Epithelial cell of esophagus (primary cell): Measurements from ENCODE around the gene ASF1B.

Experiments used
- DNase-seq: peaks from one replicate; pipeline ENCODE4 v3.0.0; 2010; ENCODE audit warnings: low read depth
- H3K4me3 ChIP-seq: 2 replicates; pipeline ENCODE4 v1.5.1; 2011; ENCODE audit warnings: mild to moderate bottlenecking, low read length, control low read depth
- TF ChIP-seq, protein P1 (sequence below): IDR thresholded peaks from 2 replicates; pipeline ENCODE4 v1.5.1; 2011; ENCODE audit warnings: low read depth, mild to moderate bottlenecking, low read length, control low read depth, inconsistent platforms; ENCODE audit not compliant: insufficient read depth; ENCODE audit errors: missing control alignments

ASF1B gene

DNA sequence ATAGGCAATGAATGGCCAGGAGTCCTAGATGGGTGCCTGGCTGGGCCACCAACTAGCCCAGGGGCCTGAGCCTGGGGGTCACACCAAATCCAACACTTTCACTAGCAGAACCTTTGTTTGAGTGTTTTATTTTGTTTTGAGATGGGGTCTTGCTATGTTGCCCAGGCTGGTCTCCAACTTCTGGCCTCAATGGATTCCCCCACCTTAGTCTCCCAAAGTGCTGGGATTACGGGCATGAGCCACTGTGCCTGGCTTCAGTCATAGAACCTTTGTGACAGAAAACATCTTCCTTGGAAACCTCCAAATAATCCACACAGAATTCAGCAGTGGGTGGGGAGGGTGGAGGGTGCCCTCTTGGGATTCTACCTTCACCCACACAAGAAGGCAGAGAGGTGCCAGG, 24.9 kb downstream of the ASF1B start:
- no peak for DNase-seq
- TF ChIP-seq, protein P1, sequence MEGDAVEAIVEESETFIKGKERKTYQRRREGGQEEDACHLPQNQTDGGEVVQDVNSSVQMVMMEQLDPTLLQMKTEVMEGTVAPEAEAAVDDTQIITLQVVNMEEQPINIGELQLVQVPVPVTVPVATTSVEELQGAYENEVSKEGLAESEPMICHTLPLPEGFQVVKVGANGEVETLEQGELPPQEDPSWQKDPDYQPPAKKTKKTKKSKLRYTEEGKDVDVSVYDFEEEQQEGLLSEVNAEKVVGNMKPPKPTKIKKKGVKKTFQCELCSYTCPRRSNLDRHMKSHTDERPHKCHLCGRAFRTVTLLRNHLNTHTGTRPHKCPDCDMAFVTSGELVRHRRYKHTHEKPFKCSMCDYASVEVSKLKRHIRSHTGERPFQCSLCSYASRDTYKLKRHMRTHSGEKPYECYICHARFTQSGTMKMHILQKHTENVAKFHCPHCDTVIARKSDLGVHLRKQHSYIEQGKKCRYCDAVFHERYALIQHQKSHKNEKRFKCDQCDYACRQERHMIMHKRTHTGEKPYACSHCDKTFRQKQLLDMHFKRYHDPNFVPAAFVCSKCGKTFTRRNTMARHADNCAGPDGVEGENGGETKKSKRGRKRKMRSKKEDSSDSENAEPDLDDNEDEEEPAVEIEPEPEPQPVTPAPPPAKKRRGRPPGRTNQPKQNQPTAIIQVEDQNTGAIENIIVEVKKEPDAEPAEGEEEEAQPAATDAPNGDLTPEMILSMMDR, result no peak
- no peak overlapping the region for H3K4me3 ChIP-seq

DNA sequence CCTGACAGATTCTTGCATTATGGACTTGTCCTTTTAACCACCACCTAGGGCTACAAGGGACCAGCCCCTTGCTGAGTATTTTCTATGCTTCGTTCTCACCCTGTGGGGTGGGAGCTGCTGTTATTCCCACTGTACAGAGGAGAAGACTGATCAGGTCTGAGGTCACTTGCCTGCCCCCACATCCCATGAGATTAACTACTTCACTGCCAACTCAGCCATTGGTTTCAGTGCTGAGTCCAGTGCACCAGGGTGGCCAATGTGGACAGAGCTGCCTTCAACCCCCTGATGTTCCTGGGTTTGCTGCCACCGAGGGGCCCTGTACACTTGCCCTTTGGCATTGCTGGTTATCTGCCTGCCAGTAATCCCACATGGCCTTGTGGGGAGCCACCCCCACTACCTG, 25.7 kb downstream of the ASF1B start:
- TF ChIP-seq, protein P1, result no peak
- DNase-seq, result no peak
- no peak overlapping the region for H3K4me3 ChIP-seq

DNA sequence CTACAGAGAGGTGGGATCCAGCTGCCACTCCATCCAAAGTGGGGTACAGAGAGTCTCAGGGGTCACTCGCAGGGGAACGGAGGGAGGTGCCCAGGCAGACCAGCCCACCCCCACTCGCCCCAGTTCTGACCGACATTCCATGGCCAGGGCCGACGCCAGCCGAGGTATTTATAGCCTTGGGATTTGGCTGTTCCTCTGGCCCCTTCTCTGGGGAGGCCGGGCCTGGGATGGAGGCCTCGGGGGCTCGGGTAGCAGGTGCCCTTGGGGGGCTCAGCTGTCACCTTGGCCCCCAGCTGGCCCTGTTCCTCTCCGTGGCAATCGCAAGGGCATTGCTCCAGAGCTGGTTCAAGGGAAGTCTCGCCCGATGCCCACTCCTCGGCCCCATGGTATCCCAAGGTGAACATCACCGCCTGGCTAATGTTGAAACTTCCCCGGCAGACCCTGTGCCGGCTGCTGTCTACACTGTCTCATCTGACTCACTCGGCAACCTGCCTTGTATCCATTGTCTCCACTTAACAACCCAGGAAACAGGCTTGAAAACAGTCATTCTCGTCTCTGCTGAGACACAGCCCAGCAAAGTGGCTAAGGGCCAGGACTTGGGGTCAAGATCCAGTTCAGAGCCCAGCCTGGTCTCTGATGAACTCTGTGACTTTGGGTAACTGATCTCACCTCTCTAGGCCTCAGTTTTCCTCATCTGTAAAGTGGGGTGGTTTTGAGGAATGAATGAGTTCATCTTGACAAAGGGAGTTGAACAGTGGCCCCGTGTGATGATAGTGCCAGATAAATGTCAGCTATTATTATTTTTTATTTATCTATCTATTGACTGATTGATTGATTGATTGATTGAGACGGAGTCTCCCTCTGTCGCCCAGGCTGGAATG, 28.6 kb downstream of the ASF1B start:
- no peak for DNase-seq
- TF ChIP-seq, protein P1, result no peak
- H3K4me3 ChIP-seq, result no peak overlapping the region

DNA sequence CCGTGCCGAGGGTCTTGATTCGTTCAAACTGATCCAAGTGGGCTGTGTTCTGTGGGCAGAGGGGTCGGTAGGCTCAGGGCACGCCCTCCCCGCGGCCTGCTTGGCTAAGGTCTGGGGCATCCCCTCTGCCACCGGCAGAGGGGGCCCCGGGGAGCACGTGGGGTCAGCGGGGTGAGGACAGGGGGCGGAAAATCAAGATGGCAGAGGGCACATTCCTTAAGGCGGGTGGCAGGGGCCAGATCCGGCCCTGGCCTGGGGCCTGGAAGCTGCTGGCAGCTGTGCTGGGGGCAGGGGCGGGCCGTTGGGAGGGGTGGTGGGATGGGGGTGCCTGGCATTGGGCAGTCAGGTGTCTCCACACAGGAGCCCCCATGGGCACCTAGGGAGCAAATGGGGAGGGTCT, 29.5 kb downstream of the ASF1B start:
- no peak for DNase-seq
- H3K4me3 ChIP-seq, result no peak overlapping the region
- TF ChIP-seq, protein P1, result no peak

DNA sequence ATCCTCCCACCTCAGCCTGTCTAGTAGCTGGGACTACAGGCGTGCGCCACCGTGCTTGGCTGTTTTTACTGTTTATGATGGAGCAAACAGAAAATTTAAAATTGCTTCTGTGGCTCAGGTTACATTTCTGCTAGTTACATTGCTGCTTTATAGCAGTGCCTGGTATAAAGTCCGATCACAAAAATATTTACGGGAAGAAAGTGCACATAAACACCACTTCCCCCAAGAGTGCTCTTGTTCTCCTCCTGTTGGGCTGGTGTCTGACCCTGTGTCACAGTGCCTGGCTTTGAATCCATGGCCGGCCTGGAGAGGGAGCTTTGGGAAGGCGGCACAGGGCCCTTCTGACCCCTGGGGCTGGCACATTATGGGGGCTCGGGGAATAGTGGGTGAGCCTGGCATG, 30.7 kb downstream of the ASF1B start:
- DNase-seq, result no peak
- TF ChIP-seq, protein P1, result no peak
- no peak overlapping the region for H3K4me3 ChIP-seq

DNA sequence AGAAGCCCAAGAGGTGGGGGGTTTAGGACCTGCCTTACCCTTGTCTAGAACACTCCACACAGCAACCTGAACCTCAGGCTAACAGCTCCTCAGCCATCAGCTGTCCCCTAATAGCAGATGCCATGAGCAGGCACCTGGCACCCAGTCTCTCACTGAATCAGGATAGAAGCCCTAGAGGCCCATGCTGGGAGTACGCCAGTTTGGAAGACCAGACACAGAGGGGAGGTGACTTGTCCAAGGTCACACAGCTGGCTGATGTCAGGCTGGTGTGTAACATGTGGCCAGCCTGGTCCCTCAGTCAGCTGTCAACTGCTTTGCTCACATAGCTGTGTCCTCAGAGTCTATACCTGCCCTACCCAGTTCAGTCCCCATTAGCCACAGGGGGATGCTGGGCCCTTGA, 33.1 kb downstream of the ASF1B start:
- H3K4me3 ChIP-seq, result no peak overlapping the region
- DNase-seq, result no peak
- TF ChIP-seq, protein P1, result no peak

DNA sequence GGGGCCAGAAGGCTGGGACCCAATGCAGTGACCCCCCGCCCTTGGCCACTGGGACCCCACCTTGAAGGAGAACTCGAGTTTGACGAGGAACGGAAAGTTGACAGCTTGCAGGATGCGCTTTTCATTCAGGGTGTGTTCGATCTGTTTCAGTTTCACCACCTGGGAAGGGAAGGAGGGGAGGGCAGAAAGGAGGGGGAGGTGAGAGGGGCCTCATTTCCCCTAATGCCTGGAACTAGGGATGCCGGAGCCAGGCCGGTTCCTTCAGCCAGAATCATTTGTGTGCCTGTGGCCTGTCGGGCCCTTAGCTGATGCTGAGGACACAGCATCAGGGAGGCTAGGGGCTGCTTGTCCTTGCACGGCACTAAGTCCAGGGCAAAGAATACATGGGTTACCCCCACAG, 33.6 kb downstream of the ASF1B start:
- no peak overlapping the region for H3K4me3 ChIP-seq
- DNase-seq, result no peak
- TF ChIP-seq, protein P1, result no peak
